HG03432 (cell line): ENCODE results near the gene SYNPO.

Source experiments
- ATAC-seq: cut with Tn5 transposase; IDR thresholded peaks from one replicate; pipeline ENCODE4 v1.9.1; 2021; ENCODE audit warnings: mild to moderate bottlenecking, moderate library complexity; ENCODE audit not compliant: unreplicated experiment

The SYNPO gene

GRCh38 chr5:150676578-150676977 is 36.1 kb downstream of the SYNPO start:
- ATAC-seq, result no peak

DNA sequence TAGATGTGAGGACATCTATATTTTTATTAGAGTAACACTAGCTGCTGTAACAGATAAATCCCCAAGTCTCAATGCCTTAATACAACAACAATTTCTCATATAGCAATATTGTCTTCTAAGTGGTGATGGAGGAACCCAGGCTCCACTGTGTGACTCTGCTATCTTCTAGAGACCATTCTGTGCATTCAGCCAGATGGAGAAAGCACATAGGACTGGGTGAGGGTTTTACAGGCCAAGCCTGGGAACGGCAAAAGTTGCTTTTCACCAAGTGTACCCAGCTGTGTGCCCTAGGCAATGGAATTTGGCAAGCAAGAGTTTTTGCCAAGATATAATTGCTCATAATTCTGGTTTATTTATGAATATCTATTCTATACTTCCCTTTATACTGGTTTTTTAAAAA is 48.7 kb downstream of the SYNPO start:
- ATAC-seq, result no peak

DNA sequence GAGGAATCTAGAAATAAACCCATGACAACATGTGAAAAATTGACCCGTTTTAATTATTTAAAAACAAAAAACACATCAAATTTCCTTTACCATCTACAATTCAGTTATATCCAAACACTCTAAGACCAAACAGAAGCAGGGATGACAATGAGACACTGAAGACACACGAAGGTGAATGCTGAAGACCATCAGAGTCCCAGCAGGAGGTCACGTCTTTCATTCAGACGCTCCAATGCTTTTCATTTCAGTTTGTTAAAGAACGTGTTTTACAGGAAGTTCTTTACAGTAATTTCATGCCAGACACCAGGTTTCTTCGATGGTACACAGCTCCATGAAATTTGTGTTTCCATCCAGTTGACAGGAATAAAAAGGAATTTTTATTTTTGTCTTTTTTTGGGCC is 50.3 kb downstream of the SYNPO start:
- ATAC-seq, result no peak

GRCh38 chr5:150692276-150692675 is 51.8 kb downstream of the SYNPO start:
- no peak for ATAC-seq

DNA sequence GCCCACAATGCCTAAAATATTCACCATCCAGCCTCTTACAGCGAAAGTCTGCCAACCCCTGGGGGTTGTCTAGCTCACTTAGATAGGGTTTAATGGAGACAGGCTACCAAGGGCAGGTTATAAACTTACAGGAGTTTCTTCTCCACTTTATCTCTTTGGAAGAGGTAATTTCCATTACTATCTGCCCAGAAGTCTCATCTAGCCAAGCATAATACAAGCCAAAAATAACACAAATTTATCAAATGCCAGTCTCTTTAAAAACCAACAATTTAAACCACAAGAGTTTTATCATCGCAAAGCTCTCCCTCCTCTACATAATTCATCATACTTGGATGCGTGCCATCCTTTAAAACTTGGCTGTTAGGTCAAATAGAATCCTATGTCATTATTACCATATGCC is 54.2 kb downstream of the SYNPO start:
- ATAC-seq, result no peak

GRCh38 chr5:150700246-150700593 is 59.8 kb downstream of the SYNPO start:
- ATAC-seq, result peak; percentile 9

- ATAC-seq, result peak; percentile 96
Measured at GRCh38 chr5:150700594-150701377, 60.3 kb downstream of the SYNPO start, which contains the start of gene RBM22. Gene RBM22, minus strand, starts transcription at chr5:150701062. Its CDS starts 77 bp downstream, at chr5:150700985.

GRCh38 chr5:150703762-150704161 is 63.3 kb downstream of the SYNPO start:
- no peak for ATAC-seq

- no peak for ATAC-seq
Measured at GRCh38 chr5:150706776-150707390, 66.4 kb downstream of the SYNPO start.
